Stimulated activated memory B cell treated with anti-CD40 and anti-IgM and Interleukin-4, amounts not matched to agents 10 μg/mL and 1 μg/mL and 100 μg/mL, for 72 hours (primary cell): ENCODE results near the gene KRTAP4-3.
"Not testable (repeated sequence)": the region's sequence is repeated elsewhere in the genome, so short reads cannot be mapped to it uniquely, and the experiment has no call there.

Experiments used
- ATAC-seq: fragments of 150-1000 bp; cut with Tn5 transposase; 2 replicates; pipeline ENCODE4 v1.10.0; 2021
- H3K27ac Mint-ChIP-seq: one replicate; pipeline ENCODE4 v1.8.0; 2022; ENCODE audit warnings: mild to moderate bottlenecking, mixed read lengths
- H3K27me3 Mint-ChIP-seq: one replicate; pipeline ENCODE4 v1.8.0; 2022; ENCODE audit warnings: mixed read lengths
- H3K36me3 Mint-ChIP-seq: one replicate; pipeline ENCODE4 v1.8.0; 2022; ENCODE audit warnings: mixed read lengths
- H3K4me1 Mint-ChIP-seq: one replicate; pipeline ENCODE4 v1.8.0; 2022; ENCODE audit warnings: mixed read lengths
- H3K4me3 Mint-ChIP-seq: one replicate; pipeline ENCODE4 v1.8.0; 2022; ENCODE audit warnings: mild to moderate bottlenecking, moderate library complexity, mixed read lengths
- H3K9me3 Mint-ChIP-seq: one replicate; pipeline ENCODE4 v1.8.0; 2022; ENCODE audit warnings: mixed read lengths

The KRTAP4-3 gene

GRCh38 chr17:41176744-41177387 is 8.8 kb upstream of the KRTAP4-3 start:
- ATAC-seq = peak; percentile 91
- Mint-ChIP-seq H3K27me3 (peaks cover 6% of the 10 kb centered on the region), H3K27ac (peak overlapping the region; percentile 17), H3K36me3 (no peaks in the 10 kb centered on the region), H3K4me3 (no peak overlapping the region), H3K9me3 (no peaks in the 10 kb centered on the region), H3K4me1 (peaks cover 41% of the 10 kb centered on the region)

- Mint-ChIP-seq H3K27me3 (peaks cover 6% of the 10 kb centered on the region), H3K27ac (no peak overlapping the region), H3K4me3 (no peak overlapping the region), H3K4me1 (peaks cover 24% of the 10 kb centered on the region), H3K9me3 (no peaks in the 10 kb centered on the region), H3K36me3 (no peaks in the 10 kb centered on the region)
- ATAC-seq = no peak
Measured at GRCh38 chr17:41171886-41172285, 3.9 kb upstream of the KRTAP4-3 start.

- Mint-ChIP-seq H3K27me3 (peaks cover 6% of the 10 kb centered on the region), H3K36me3 (no peaks in the 10 kb centered on the region), H3K27ac (no peak overlapping the region), H3K9me3 (no peaks in the 10 kb centered on the region), H3K4me1 (no peaks in the 10 kb centered on the region), H3K4me3 (no peak overlapping the region)
- ATAC-seq = no peak
Measured at GRCh38 chr17:41167561-41167960, 460 bp downstream of the KRTAP4-3 start.

- H3K4me1 Mint-ChIP-seq = no peaks in the 10 kb centered on the region
- no peak overlapping the region for H3K27ac Mint-ChIP-seq
- H3K36me3 Mint-ChIP-seq = no peaks in the 10 kb centered on the region
- ATAC-seq = no peak
- H3K4me3 Mint-ChIP-seq = no peak overlapping the region
- peaks cover 11% of the 10 kb centered on the region for H3K27me3 Mint-ChIP-seq
- no peaks in the 10 kb centered on the region for H3K9me3 Mint-ChIP-seq
Measured at GRCh38 chr17:41163828-41164227, 4.2 kb downstream of the KRTAP4-3 start.

GRCh38 chr17:41160648-41161047 is 7.4 kb downstream of the KRTAP4-3 start, which contains the start of gene KRTAP4-4:
KRTAP4-4 (minus strand) TSS chr17:41160748; CDS start chr17:41160691, 57 bp downstream.
- no peak for ATAC-seq
- Mint-ChIP-seq H3K27me3 (peaks cover 43% of the 10 kb centered on the region), H3K9me3 (no peaks in the 10 kb centered on the region)

GRCh38 chr17:41160190-41160589 is 7.8 kb downstream of the KRTAP4-3 start:
- not testable (repeated sequence) for H3K4me1 Mint-ChIP-seq, ATAC-seq, H3K9me3 Mint-ChIP-seq, H3K36me3 Mint-ChIP-seq, H3K4me3 Mint-ChIP-seq, H3K27ac Mint-ChIP-seq
- H3K27me3 Mint-ChIP-seq = peaks cover 47% of the 10 kb centered on the region

More at GRCh38 chr17:41160648-41161047, 7.4 kb downstream of the KRTAP4-3 start, which contains the start of gene KRTAP4-4:
- no peak within 1 kb of the TSS for H3K27ac Mint-ChIP-seq
- no peak within 1 kb of the TSS for H3K4me3 Mint-ChIP-seq
- no peaks in the 10 kb centered on the region for H3K4me1 Mint-ChIP-seq
- H3K36me3 Mint-ChIP-seq = no peaks in the 10 kb centered on the region

- H3K36me3 Mint-ChIP-seq = no peaks in the 10 kb centered on the region
- ATAC-seq = no peak
- H3K9me3 Mint-ChIP-seq = no peaks in the 10 kb centered on the region
- no peak overlapping the region for H3K4me3 Mint-ChIP-seq
- peaks cover 52% of the 10 kb centered on the region for H3K27me3 Mint-ChIP-seq
- no peaks in the 10 kb centered on the region for H3K4me1 Mint-ChIP-seq
- H3K27ac Mint-ChIP-seq = no peak overlapping the region
Measured at GRCh38 chr17:41153856-41154255, 14.2 kb downstream of the KRTAP4-3 start.

- Mint-ChIP-seq H3K9me3 (peaks cover 3% of the 10 kb centered on the region), H3K36me3 (no peaks in the 10 kb centered on the region), H3K4me1 (no peaks in the 10 kb centered on the region), H3K27ac (no peak overlapping the region), H3K27me3 (peaks cover 28% of the 10 kb centered on the region), H3K4me3 (no peak overlapping the region)
- ATAC-seq = no peak
Measured at GRCh38 chr17:41151525-41151924, 16.5 kb downstream of the KRTAP4-3 start.

GRCh38 chr17:41150026-41150425 is 18.0 kb downstream of the KRTAP4-3 start:
- H3K9me3 Mint-ChIP-seq = peaks cover 3% of the 10 kb centered on the region

GRCh38 chr17:41149652-41149985 is 18.4 kb downstream of the KRTAP4-3 start, which contains the start of gene KRTAP4-5:
KRTAP4-5 (minus strand) TSS chr17:41149825; CDS start chr17:41149767, 58 bp downstream.
- Mint-ChIP-seq H3K4me3 (no peak within 1 kb of the TSS), H3K27me3 (peaks cover 14% of the 10 kb centered on the region), H3K36me3 (no peaks in the 10 kb centered on the region), H3K27ac (no peak within 1 kb of the TSS), H3K4me1 (no peaks in the 10 kb centered on the region), H3K9me3 (peaks cover 3% of the 10 kb centered on the region)
- ATAC-seq = no peak

More at GRCh38 chr17:41150026-41150425, 18.0 kb downstream of the KRTAP4-3 start:
- Mint-ChIP-seq H3K27me3 (peaks cover 16% of the 10 kb centered on the region), H3K36me3 (no peaks in the 10 kb centered on the region), H3K27ac (no peak overlapping the region), H3K4me1 (no peaks in the 10 kb centered on the region), H3K4me3 (no peak overlapping the region)
- no peak for ATAC-seq

GRCh38 chr17:41148971-41149651 is 18.9 kb downstream of the KRTAP4-3 start:
- H3K27me3 Mint-ChIP-seq, H3K36me3 Mint-ChIP-seq, H3K9me3 Mint-ChIP-seq, ATAC-seq, H3K27ac Mint-ChIP-seq, H3K4me3 Mint-ChIP-seq, H3K4me1 Mint-ChIP-seq: not testable (repeated sequence)

- H3K36me3 Mint-ChIP-seq = peaks cover 9% of the 10 kb centered on the region
- no peak overlapping the region for H3K4me3 Mint-ChIP-seq
- peaks cover 2% of the 10 kb centered on the region for H3K27me3 Mint-ChIP-seq
- no peaks in the 10 kb centered on the region for H3K4me1 Mint-ChIP-seq
- no peak for ATAC-seq
- H3K9me3 Mint-ChIP-seq = peaks cover 16% of the 10 kb centered on the region
- no peak overlapping the region for H3K27ac Mint-ChIP-seq
Measured at GRCh38 chr17:41147531-41148204, 20.4 kb downstream of the KRTAP4-3 start.

- Mint-ChIP-seq H3K4me1 (no peaks in the 10 kb centered on the region), H3K27ac (no peak overlapping the region)
Measured at GRCh38 chr17:41145261-41145660, 22.8 kb downstream of the KRTAP4-3 start.

GRCh38 chr17:41144846-41145245 is 23.2 kb downstream of the KRTAP4-3 start:
- Mint-ChIP-seq H3K9me3 (peaks cover 23% of the 10 kb centered on the region), H3K27ac (no peak overlapping the region), H3K4me1 (no peaks in the 10 kb centered on the region), H3K27me3 (peaks cover 10% of the 10 kb centered on the region), H3K36me3 (peaks cover 11% of the 10 kb centered on the region), H3K4me3 (no peak overlapping the region)
- no peak for ATAC-seq

More at GRCh38 chr17:41145261-41145660, 22.8 kb downstream of the KRTAP4-3 start:
- Mint-ChIP-seq H3K36me3 (peaks cover 10% of the 10 kb centered on the region), H3K27me3 (peaks cover 6% of the 10 kb centered on the region), H3K4me3 (no peak overlapping the region), H3K9me3 (peaks cover 22% of the 10 kb centered on the region)
- no peak for ATAC-seq

GRCh38 chr17:41141361-41141760 is 26.7 kb downstream of the KRTAP4-3 start:
- Mint-ChIP-seq H3K9me3 (peaks cover 32% of the 10 kb centered on the region), H3K4me1 (no peaks in the 10 kb centered on the region), H3K27ac (no peak overlapping the region), H3K36me3 (peaks cover 22% of the 10 kb centered on the region), H3K4me3 (no peak overlapping the region), H3K27me3 (peaks cover 25% of the 10 kb centered on the region)
- no peak for ATAC-seq
